Pons (tissue), 1 donor: Measurements from ENCODE around the gene KRT3.
"Not testable (repeated sequence)": the region's sequence is repeated elsewhere in the genome, so short reads cannot be mapped to it uniquely, and the experiment has no call there.

Experiments used
- DNase-seq: peaks from one replicate; pipeline ENCODE4 v3.0.0-alpha.2; 2016; ENCODE audit warnings: low spot score

KRT3 gene

DNA sequence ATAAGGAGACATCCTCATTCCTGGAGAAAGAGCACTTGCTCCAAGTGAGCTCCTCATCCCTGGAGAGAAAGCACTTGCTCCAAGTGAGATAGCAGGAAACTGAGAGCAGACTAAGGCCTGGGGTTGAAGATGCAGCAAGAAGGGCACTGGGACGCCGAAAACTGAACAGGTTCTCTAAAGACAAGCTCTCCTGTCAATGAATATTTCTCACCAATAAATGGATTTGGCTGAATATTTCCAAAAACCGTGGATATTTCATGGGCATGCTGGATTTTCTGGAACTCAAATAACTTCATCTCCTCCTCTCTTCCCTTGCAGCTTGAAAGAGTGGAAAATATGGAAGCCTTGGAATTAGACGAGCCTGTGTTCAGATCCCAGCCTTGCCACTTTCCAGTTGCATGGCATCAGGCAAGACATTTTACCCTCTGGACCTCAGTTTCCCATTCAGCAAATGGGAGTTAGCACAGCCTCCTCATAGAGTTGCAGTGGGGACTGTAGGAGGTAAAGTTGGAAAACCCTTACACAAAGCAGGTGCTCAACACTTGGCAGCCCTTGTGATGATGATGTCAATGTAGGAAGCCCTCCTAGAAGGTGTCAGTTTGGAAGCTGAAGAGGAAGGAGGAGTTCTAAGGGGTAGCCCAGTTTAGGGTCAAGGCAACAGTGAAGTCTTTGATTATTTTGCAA is 14.4 kb downstream of the KRT3 start:
- DNase-seq, result no peak

DNA sequence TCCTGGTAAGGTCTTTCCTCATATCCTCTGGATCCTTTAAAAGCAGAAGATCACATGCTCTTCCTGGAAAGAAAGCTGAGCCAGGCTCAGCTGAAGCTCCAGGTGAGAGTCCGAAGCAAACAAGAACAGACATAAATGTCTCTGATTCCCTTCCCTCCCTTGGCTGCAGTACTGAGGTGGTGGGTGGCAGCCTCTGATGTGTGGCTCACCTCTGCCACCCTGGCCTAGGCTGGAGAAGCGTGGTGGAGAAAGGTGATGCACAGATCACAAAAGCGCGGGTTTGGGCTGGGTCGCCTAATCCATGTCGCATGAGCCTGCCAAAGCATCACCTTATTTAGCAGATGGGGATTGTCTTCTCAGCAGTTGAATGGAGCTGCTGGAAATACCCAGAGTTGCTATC is 16.0 kb downstream of the KRT3 start:
- DNase-seq, result no peak

DNA sequence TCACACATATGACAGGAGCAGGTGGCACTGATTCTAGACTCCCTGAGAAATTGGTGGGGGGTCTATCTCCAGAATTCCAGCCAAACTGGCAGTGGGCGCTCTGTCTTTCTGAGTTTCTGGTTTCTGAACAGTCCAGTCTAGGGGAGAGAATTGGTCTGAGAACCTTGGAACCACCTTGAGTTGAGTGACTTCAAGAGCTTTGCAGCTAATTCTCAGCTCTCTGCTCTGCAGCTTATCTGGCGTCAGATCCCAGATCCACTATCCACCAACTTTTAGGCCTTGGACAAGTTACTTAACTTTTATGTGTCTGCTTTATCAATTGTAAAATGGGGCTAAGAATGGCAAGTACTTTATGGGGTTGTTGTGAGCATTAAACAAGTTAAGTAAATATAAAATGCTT is 17.1 kb downstream of the KRT3 start:
- no peak for DNase-seq

DNA sequence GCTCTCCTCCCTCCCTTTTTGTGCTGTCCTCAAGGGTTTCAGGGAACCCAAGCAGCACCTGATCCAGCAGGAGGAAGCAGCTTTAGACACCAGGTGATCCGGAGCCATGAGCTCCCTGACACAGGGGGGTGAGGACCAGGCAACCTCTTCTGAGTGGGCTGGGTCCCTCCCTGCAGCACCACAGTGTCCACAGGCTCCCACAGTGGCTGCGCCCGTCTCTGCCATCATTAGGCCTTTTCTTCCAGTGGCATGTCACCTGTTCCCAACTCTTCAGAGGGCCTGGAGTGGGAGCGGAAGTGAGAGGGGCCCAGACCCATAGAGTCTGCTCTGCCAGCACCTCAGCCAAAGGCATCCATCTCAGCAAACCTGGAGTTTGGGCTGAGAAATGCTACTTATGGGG is 18.4 kb downstream of the KRT3 start:
- DNase-seq, result no peak

DNA sequence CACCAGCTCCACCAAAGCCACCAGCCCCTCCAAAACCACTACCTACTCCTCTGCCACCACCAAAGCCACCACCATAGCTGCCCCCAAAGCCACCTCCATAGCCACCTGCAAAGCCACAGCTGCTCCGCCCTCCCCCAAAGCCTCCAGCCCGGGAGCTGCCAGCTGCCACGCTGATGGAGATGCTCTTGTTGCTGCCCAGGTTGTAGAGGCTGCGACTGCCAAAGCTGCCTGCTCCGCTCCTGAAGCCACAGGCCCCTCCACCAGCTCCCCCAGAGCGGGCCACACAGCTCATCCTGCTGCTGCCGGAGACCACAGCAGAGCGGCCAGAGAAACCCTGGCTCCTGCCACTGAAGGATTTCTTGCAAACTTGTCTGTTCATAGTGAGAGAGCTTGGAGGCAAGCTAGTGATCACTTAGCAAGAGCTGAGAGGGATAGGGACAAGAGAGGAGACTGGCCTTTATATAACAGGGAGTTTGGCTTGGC is 19.0 kb downstream of the KRT3 start, which contains the start of gene KRT76:
TSS of gene KRT76 (minus strand) at position 433 of the 483 bp plus-strand sequence. CDS start at position 379, 54 bp downstream.
- DNase-seq, result no peak

DNA sequence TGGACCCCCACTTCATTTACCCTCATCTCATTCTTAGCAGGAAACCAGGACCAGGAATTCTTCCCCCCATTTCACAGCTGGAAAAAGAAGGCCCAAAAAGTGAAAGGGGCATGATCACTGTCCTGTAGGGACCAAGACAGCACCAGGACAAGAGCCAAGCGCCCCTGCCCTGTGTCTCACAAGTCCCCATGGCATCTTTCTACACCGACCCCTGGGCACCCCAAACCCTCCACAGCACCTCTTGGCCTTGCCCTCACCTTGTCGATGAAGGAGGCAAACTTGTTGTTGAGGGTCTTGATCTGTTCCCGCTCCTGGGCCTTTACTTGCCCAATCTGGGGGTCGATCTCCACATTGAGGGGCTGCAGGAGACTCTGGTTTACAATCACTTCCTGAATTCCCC is 19.5 kb downstream of the KRT3 start:
- no peak for DNase-seq

DNA sequence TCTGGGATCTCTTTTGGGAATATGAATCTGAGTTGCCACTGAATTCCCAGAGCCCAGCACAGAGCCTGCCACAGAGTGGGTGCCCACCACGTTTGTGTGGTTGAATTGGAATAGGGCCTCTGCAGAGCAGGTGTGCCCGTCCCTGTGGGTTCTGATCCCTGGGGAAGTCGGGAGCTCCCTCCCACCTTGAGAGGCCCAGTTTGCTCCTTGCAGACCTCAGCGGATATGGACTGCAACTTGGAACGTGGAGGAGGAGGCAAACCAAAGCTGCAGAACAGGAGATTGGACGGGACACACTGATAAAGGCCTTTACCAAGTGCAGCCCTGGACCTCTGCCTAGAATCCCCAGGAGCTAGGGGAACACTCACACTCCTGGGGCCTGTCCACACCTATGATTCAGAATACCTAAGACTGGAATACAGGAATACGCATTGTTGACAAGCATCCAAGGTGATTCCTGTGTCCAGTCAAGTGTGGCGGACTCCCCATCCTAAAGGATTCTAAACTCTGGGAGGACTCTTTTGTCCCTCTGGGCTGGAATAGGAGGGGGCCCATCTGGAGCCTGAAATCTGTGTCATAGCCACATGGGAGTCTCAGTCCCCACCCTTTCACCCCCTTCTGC is 21.2 kb downstream of the KRT3 start:
- DNase-seq, result no peak

DNA sequence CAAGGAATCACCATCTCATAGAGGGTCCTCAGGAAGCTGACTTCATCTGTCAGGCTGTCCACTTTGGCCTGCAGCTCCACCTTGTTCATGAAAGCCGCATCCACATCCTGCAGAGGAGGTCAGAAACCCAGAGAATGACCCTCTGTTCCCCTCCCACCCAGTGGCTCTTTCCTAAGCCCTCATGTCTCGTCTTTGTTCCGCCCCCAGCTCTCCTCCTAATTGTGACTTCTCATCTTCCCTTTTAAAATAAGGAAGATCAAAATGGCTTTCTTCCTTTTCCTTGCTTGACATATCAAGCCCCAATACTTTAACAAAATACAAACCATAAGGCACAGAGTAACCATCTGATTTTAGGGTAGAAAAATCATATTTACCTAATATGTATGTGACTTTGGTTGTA is 23.1 kb downstream of the KRT3 start:
- DNase-seq, result no peak

DNA sequence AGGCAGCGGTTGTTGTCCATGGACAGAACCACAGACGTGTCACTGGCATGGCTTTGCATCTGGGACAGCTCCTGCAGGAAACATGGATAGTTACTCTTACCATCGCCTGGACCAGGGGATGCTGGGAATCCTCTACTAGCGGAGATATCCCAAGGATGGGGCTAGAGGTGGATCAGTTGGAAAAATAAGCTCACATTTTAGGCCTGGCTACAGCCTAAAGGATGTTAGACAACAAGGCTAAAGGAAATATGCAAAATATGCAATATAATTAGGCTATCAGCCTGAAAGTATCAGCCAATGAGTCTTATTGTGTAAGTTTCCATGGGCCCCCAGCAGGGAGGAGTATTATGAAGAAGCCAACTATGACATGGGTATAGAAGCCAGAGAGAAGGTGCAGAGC is 23.7 kb downstream of the KRT3 start:
- DNase-seq, result no peak

DNA sequence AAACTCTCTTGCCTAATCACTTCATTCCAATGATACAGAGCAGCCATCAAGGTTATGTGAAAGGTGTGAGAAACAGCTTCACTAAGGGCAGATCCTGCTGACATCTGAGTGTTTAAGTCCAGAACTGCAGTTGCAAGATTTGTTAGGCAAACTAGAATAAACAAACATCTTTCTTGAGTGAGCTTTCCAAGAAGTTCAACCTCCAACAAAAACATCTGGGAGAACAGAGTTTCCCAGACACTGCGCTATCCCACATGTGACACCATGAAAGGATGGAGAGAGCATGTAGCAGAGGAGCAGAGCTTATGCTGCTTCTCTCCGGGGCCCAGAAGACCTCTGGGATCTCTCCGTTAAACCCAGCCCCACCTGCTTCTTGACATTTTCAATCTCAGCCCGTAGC is 24.4 kb downstream of the KRT3 start:
- DNase-seq, result no peak

DNA sequence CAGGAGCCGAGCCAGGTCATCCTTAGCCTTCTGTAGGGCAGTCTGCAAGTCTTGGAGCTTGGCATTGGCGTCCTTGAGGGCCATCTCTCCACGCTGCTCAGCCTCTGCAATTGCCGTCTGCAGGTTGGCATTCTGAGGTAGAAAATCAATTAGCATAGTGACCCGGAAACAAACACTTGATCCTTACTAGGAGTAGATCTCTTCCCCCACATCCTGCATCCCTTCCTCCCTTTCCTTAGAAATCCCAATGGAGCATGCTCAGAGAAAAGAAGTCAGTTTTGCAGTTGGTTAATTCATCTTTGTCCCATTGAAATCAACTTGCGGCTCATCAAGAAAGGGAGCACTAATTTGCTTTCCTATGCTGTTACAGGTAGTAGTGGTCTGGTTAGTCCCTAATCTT is 24.8 kb downstream of the KRT3 start:
- no peak for DNase-seq

DNA sequence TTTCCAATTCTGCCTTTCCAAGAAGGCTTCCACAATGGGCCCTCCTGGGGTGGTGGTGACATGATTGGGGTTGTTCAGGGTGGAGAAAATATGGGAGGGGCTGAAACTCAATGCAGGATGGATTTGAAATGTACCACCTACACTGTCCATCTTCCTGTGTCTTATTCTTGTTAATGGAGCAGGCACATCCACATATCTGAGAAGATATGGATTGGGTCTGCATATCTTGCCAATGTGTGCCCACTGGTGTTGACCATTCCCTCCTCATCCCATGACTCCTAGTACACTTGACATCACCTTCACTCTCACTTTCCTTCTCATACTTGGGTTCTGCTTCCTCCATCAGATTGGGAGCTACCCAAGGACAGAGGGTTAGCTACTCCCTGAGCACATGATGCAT is 26.0 kb downstream of the KRT3 start:
- DNase-seq, result no peak

DNA sequence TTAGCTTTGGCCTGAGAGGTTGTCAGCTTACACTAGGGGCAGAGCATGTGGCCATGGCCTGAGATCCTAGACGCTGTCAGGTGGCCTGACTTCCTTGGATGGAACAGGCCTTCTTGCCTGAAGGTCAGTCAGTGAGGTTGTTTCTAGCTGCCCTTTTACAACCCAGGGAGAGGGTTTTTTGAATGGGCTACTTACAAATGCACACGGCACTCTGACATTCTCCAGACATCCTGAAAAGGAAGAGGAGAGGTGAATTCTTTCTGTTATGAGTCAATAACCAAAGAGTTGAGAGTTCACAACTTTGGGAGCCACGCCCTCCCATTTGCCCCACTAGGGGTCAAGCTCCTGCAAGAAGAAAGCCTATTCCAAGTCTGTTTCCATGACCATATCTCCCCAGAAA is 26.6 kb downstream of the KRT3 start:
- DNase-seq, result no peak

DNA sequence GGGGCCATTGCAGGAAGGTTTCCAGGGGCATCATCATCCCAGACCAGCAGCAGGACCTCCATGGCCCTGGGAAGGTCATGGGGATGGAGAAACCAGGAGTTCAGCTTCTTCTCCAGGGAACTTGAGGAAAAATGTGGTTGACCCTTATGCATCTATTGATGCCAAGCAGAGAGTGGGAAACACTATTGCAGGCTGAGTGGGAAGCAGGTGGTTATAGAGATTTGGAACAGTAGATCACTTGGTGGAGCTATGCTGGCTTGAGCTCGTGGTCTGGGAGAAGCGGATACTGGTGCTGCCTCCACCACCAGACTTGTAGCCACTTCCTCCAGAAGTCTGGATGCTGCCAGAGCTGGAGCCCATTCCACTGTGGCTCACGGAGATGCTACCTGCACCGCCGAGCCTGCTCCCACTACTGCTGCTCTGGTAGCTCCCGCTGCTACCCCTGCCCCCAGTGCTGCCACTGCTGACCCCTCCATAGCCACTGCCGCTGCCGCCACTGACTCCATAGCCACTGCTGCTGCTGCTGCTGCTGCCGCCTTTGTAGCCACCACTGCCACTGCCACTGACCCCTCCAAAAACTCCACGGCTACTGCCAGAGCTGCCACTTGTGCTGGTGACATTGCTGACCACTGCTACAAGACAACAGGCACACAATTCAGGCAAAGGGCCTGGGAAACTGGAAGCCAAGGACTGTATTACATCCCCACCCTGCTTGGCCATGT is 27.3 kb downstream of the KRT3 start:
- no peak for DNase-seq

DNA sequence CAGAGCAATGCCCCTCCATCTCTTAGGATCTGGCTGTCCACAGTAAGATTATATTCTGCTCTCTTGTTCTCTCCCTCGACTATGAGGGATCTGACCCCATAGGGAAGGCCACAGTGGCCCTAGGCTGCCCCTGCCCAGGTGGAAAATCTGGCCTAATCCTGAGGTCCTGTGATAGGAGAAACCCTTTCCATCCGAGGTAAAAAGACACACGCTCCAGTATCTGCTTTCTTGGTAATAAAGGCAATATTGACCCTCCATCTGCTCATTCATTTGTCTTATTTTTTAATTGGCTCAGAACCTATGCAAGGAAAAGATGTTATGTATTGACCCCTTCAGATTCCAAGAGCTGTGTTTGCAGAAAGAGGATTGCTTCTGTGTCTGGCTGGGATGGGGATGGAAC is 28.5 kb downstream of the KRT3 start:
- DNase-seq, result no peak

DNA sequence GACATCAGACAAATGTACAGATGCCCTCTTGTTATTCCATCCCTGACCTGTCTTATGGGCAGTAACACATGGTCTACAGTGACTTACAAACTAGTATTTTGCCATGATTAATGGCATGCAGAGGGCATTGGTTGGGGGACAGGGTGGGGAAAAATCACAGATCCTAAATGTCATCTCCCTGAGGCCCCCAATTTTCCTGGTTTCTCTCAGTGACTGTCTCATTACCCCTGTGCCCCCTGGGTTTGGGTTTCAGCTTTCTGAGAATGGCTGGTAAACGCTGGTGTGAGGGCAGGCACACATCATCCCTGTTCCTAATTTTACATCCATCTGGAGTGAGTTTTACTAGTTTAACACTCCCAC is 28.9 kb downstream of the KRT3 start:
- no peak for DNase-seq

DNA sequence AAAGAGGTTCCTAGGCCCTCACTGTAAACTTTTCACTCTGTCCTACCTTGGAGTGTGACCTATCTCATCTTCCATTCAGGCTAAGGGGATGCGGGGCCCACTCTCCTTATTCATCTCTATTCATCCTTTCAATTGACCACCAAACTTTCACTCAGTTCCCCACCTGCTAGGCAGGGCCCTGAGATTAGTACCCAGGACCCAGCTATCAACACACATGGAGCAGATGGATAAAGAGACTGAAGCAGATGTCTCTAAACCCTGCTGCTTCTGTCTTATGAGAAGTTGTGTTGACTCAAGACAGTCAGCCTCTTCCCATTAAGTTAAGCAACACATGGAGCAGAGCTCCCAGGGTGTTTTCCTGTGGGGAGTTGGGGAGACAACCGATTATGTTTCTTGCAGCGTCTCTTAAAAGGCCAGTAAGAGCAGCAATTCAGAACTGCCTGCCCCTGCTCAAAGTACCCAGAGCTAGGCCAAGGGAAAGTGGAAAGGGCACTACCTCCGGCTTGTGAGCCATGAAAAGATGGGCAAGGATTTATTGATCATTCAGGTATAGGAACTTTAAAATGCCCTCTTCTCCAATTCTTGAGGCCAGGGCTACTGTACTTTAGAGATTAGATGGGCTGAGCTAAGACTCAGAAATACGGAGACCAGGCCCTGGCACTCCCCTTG is 29.4 kb downstream of the KRT3 start:
- no peak for DNase-seq

DNA sequence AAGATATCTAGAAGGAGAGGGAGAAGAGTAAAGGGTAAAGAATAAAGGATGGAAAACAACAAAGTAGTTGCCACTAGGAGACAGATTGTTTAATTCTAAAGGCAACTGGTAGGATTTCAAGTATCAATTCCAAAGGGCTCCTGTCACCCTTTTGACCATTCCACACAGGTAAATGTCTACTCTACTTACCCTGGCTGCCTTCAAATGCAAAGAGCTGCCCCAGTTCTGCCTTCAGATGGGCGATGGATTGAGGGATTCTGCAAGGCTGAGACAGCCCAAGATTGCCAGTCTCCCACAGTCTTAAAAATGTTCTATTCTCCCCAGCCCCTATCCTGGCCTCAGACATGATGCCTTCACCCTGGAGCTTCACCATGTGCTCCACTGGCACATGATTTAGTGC is 30.2 kb downstream of the KRT3 start:
- no peak for DNase-seq

DNA sequence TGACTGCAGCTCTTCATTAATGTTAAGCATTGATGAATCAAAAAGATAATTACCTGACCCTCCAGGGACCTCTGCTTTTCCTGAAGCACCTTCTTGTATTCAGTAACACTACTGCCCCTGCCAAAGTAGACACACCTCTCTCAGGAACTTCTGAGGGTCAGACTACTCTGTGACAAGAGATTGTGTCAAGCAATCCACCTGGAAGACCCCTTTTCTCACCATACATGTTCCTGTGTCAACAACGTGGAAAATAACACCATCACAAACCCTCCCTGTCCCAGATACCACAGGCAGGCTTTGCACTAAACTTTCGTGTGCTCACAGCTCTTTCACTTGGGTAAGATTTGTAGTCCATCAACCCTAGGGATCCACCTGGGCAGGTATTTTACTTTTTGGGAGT is 31.9 kb downstream of the KRT3 start:
- no peak for DNase-seq

DNA sequence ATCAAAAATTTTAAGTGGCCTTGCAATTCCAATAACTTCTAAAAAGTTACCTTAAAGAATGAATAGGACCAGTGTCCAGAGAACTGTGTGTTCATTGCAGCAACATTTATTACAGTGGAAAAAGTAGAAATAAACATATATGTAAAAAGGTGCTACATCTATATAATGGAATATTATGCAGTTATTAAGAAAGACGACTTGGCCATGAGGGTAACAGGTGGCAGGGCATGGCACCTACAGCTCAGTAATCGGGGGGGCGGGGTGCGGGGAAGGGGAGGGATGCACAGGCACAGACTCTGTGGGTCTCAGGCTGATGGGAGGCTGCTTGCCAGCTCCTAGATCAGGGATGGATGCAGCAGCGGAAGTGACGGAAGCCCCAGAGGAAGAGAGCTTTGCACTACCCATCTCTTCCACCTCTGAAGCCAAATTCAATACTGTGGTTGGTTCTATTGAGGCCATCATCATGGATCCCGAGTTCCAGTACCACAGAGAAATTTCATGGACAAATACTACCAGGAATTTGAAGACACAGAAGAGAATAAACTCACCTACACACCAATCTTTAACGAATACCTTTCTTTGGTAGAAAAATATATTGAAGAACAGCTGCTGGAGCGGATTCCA is 32.8 kb downstream of the KRT3 start:
- DNase-seq, result no peak

DNA sequence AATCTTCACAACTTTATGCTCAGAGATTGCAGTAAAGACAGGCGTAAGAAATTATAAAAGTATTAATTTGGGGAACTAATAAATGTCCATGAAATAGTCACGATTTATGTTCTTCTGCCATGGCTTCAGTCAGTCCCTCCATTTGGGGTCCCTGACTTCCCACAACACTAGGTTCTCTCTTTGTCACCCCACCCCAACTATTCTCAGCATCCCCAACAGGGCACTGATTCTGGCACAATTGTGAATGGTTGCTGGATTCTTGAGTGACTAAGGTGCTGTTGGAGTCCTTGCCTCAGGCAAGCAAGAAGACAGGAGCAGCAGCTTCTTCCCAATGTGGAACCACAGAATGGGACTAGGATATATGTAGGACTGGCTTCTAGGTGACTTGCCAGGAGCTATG is 34.1 kb downstream of the KRT3 start:
- DNase-seq, result no peak

DNA sequence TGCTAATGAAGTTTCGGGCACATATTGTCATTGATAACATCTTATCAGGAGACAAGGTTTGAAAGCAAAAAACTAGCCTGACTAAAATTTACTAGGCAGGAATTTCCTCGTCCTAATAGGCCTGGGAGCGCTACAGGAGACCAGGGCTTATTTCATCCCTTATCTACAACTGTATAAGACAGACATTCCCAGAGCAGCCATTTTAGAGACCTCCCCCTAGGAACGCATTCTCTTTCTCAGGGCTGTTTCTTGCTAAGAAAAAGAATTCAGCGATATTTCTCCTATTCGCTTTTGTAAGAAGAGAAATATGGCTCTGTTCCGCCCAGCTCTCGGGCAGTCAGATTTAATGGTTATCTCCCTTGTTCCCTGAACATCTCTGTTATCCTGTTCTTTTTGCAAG is 34.7 kb downstream of the KRT3 start:
- DNase-seq, result not testable (repeated sequence)
